A549 (cell line): Measurements from ENCODE around the gene SOX8. TPM values are rescaled to one million over a fixed set of nuclear protein-coding genes. Genes with fewer than 3 reads are reported as not detected.

Experiments used
- ATAC-seq, 2 experiments: fragments of 200-7000 bp in 1 of 2; fragments of >200 bp in 1 of 2; cut with Nextera tagmentation in 1 of 2; cut with Tn5 transposase in 1 of 2; 3 replicates each; pipeline versions ENCODE4 v1.8.0 to v1.9.1; 2018 to 2020; ENCODE audit warnings: mild to moderate bottlenecking in 1 of 2, moderate library complexity in 1 of 2
- CTCF ChIA-PET: fragments of 300-600 bp; sonication (Branson Sonifier 250); formaldehyde crosslinking; extraction: SDS; loops from one replicate; lab custom pipeline; 2021; ENCODE audit warnings: antibody characterized with exemption, inconsistent platforms; lab: Yijun Ruan, JAX
- POLR2A ChIA-PET: fragments of 350-600 bp; formaldehyde crosslinking; extraction: SDS; loops from one replicate; lab custom pipeline; 2021; ENCODE audit warnings: antibody characterized with exemption, inconsistent platforms; lab: Yijun Ruan, JAX
- DNase-seq, 2 experiments: peaks; one replicate each; pipeline versions ENCODE4 v3.0.0 to v3.0.0-alpha.2; 2011 to 2016; ENCODE audit warnings: low read depth in 1 of 2, low spot score in 1 of 2
- FAIRE-seq: peaks from 2 replicates; lab custom pipeline; 2011; peaks lifted over from hg19 to GRCh38; lab: Jason Lieb, UNC
- H3K27ac ChIP-seq, 2 experiments: fragments of >200 bp; sonication (Bioruptor Twin); formaldehyde crosslinking; 3 replicates each; pipeline ENCODE4 v1.5.1; 2016 to 2017
- H3K4me1 ChIP-seq: fragments of >200 bp; sonication (Bioruptor Twin); formaldehyde crosslinking; 3 replicates; pipeline ENCODE4 v1.6.1; 2016
- H3K4me2 ChIP-seq: fragments of >200 bp; sonication (Bioruptor Twin); formaldehyde crosslinking; 3 replicates; pipeline ENCODE4 v1.6.1; 2016
- H3K4me3 ChIP-seq: fragments of >200 bp; sonication (Bioruptor Twin); formaldehyde crosslinking; 3 replicates; pipeline ENCODE4 v1.5.1; 2016
- H3K9me3 ChIP-seq: fragments of >200 bp; sonication (Bioruptor Twin); formaldehyde crosslinking; 3 replicates; pipeline ENCODE4 v1.6.1; 2016
- ATOH8 ChIP-seq: fragments of 250-450 bp; sonication (Bioruptor Pico); IDR thresholded peaks from 2 replicates; pipeline ENCODE4 v1.5.0; 2020; ENCODE audit warnings: low read depth, mild to moderate bottlenecking, moderate library complexity
- BCL3 ChIP-seq: fragments of >200 bp; sonication (Bioruptor Twin); formaldehyde crosslinking; IDR thresholded peaks from 3 replicates; pipeline ENCODE4 v1.6.1; 2016
- CEBPB ChIP-seq, 2 experiments: fragments of >200 bp in 1 of 2; sonication (Bioruptor Twin) in 1 of 2; formaldehyde crosslinking in 1 of 2; IDR thresholded peaks; 2 replicates each; pipeline ENCODE4 v1.6.1; 2012 to 2016
- EP300 ChIP-seq, 2 experiments: fragments of >200 bp; sonication (Bioruptor Twin); formaldehyde crosslinking; IDR thresholded peaks; 2 replicates in 1 of 2; 3 replicates in 1 of 2; pipeline ENCODE4 v1.6.1; 2016 to 2017
- HES2 ChIP-seq: fragments of >200 bp; sonication (Bioruptor Twin); formaldehyde crosslinking; IDR thresholded peaks from 2 replicates; pipeline ENCODE4 v1.6.1; 2016
- HOXA7 ChIP-seq: fragments of 250-450 bp; sonication (Bioruptor Pico); IDR thresholded peaks from 2 replicates; pipeline ENCODE4 v1.5.0; 2020; ENCODE audit warnings: mild to moderate bottlenecking, moderate library complexity
- HOXB5 ChIP-seq: fragments of 250-450 bp; sonication (Bioruptor Pico); IDR thresholded peaks from 2 replicates; pipeline ENCODE4 v1.5.0; 2020; ENCODE audit warnings: mild to moderate bottlenecking, moderate library complexity
- MAZ ChIP-seq: fragments of 150-350 bp; IDR thresholded peaks from 2 replicates; pipeline ENCODE4 v1.6.1; 2014; ENCODE audit warnings: antibody characterized with exemption, low read depth, low read length, borderline replicate concordance
- MYC ChIP-seq: IDR thresholded peaks from 2 replicates; pipeline ENCODE4 v1.6.1; 2012; ENCODE audit warnings: mild to moderate bottlenecking, inconsistent platforms, low read length, improper control_type of control experiment, borderline replicate concordance
- NFE2L2 ChIP-seq: fragments of 150-350 bp; conservative IDR thresholded peaks from 2 replicates; pipeline ENCODE4 v1.6.1; 2014; ENCODE audit warnings: low read length
- NR3C1 ChIP-seq: fragments of >200 bp; sonication (Bioruptor Twin); formaldehyde crosslinking; IDR thresholded peaks from 3 replicates; pipeline ENCODE4 v1.6.1; 2017
- PHF8 ChIP-seq: fragments of 200-600 bp; sonication (generic); IDR thresholded peaks from 2 replicates; pipeline ENCODE4 v1.6.1; 2016; ENCODE audit warnings: low read depth, mild to moderate bottlenecking, antibody characterized with exemption, moderate library complexity, borderline replicate concordance
- POLR2A ChIP-seq: IDR thresholded peaks from 2 replicates; pipeline ENCODE4 v1.6.1; 2012; ENCODE audit warnings: mild to moderate bottlenecking, low read length
- RARB ChIP-seq: fragments of 250-450 bp; sonication (Bioruptor Pico); IDR thresholded peaks from 2 replicates; pipeline ENCODE4 v1.8.0; 2021; ENCODE audit warnings: mild to moderate bottlenecking, moderate library complexity
- RCOR1 ChIP-seq: fragments of 150-350 bp; IDR thresholded peaks from 2 replicates; pipeline ENCODE4 v1.6.1; 2014; ENCODE audit warnings: antibody characterized with exemption, low read length, low read depth
- RNF2 ChIP-seq: fragments of 200-600 bp; sonication (generic); IDR thresholded peaks from 2 replicates; pipeline ENCODE4 v1.6.1; 2016; ENCODE audit warnings: low read depth, mild to moderate bottlenecking, antibody characterized with exemption, moderate library complexity, borderline replicate concordance
- SMC3 ChIP-seq: fragments of >200 bp; sonication (Bioruptor Twin); formaldehyde crosslinking; IDR thresholded peaks from 3 replicates; pipeline ENCODE4 v1.6.1; 2018; ENCODE audit warnings: inconsistent platforms
- TFCP2L1 ChIP-seq: fragments of 250-450 bp; sonication (Bioruptor Pico); IDR thresholded peaks from 2 replicates; pipeline ENCODE4 v1.5.0; 2021; ENCODE audit warnings: mild to moderate bottlenecking
- TP53 ChIP-seq: fragments of 250-450 bp; sonication (Bioruptor Pico); IDR thresholded peaks from 2 replicates; pipeline ENCODE4 v1.5.0; 2021; ENCODE audit warnings: mild to moderate bottlenecking, moderate library complexity
- ZC3H11A ChIP-seq: fragments of 450-650 bp; IDR thresholded peaks from 2 replicates; pipeline ENCODE4 v1.6.1; 2014; ENCODE audit warnings: antibody characterized with exemption, mild to moderate bottlenecking
- ZNF302 ChIP-seq: fragments of 250-450 bp; sonication (Bioruptor Pico); IDR thresholded peaks from 2 replicates; pipeline ENCODE4 v1.9.0; 2021; ENCODE audit warnings: inconsistent platforms, mild to moderate bottlenecking, moderate library complexity
- WGBS: methylation state at CpG from one replicate; pipeline ENCODE4 v1.1.6; 2017; ENCODE audit errors: missing lambda C conversion rate; 5-methylcytosine and 5-hydroxymethylcytosine counted together
- polyA plus RNA-seq, 4 experiments: library from polyadenylated mRNA; depleted of rRNA in 3 of 4; stranded (reverse); fragments of >200 nt; fragmentation: RNase III in 1 of 4; extraction: RNeasy Plus Mini Kit Qiagen cat#74134 plus additional on column Dnase treatment in 1 of 4; gene quantifications; 2 replicates in 3 of 4; 3 replicates in 1 of 4; pipeline ENCODE4 v1.2.3, GENCODE V29; 2011 to 2017
- TF ChIP-seq, protein P1 (sequence below): fragments of 200-600 bp; sonication (generic); IDR thresholded peaks from 2 replicates; pipeline ENCODE4 v1.6.1; 2016; ENCODE audit warnings: antibody characterized with exemption, mild to moderate bottlenecking, moderate library complexity
- TF ChIP-seq, protein P2 (sequence below): fragments of 250-450 bp; sonication (Bioruptor Pico); IDR thresholded peaks from 2 replicates; pipeline ENCODE4 v1.5.0; 2021; ENCODE audit warnings: mild to moderate bottlenecking, moderate library complexity, borderline replicate concordance

SOX8 gene
- polyA plus RNA-seq, 2 of the 4 experiments (the other 2 are of a cell fraction), result 0.06 to 0.22 TPM

DNA sequence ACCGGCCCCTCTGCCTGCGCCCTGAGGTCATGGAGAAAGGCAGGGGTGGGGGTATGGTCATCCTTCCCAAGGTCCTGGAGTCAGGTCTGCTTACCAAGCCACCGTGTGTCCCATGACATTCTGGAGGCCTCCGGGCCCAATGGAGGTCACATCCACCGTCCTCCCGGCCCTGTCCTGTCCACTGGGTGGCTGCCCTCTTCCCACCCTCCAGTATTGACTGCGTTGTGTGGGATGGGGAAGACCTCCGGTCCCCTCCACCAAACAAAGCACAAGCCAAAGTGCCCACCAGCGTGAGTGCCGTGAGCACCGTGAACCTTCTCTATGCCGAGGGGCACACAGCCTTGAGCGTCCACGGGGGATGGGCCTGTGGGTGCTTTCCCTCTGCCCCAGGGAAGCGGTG lies 48.0 kb upstream of the SOX8 start:
- DNase-seq, result no peak
- ChIA-PET CTCF (no interaction called here), POLR2A (no interaction called here)
- no peak overlapping the region for H3K4me3 ChIP-seq
- no peak overlapping the region for H3K27ac ChIP-seq
- TF ChIP-seq HOXB5 (CRISPR knock-in tag) (no peak), PHF8 (no peak), SMC3 (no peak), RARB (CRISPR knock-in tag) (no peak), HES2 (no peak), CEBPB (IDR thresholded peaks at IDR 0.05) (no peak), RNF2 (no peak), ATOH8 (CRISPR knock-in tag) (no peak), EP300 (IDR thresholded peaks at IDR 0.05) (no peak), HOXA7 (no peak)
- TF ChIP-seq, protein P1, sequence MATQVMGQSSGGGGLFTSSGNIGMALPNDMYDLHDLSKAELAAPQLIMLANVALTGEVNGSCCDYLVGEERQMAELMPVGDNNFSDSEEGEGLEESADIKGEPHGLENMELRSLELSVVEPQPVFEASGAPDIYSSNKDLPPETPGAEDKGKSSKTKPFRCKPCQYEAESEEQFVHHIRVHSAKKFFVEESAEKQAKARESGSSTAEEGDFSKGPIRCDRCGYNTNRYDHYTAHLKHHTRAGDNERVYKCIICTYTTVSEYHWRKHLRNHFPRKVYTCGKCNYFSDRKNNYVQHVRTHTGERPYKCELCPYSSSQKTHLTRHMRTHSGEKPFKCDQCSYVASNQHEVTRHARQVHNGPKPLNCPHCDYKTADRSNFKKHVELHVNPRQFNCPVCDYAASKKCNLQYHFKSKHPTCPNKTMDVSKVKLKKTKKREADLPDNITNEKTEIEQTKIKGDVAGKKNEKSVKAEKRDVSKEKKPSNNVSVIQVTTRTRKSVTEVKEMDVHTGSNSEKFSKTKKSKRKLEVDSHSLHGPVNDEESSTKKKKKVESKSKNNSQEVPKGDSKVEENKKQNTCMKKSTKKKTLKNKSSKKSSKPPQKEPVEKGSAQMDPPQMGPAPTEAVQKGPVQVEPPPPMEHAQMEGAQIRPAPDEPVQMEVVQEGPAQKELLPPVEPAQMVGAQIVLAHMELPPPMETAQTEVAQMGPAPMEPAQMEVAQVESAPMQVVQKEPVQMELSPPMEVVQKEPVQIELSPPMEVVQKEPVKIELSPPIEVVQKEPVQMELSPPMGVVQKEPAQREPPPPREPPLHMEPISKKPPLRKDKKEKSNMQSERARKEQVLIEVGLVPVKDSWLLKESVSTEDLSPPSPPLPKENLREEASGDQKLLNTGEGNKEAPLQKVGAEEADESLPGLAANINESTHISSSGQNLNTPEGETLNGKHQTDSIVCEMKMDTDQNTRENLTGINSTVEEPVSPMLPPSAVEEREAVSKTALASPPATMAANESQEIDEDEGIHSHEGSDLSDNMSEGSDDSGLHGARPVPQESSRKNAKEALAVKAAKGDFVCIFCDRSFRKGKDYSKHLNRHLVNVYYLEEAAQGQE, result no peak
- TF ChIP-seq, protein P2, sequence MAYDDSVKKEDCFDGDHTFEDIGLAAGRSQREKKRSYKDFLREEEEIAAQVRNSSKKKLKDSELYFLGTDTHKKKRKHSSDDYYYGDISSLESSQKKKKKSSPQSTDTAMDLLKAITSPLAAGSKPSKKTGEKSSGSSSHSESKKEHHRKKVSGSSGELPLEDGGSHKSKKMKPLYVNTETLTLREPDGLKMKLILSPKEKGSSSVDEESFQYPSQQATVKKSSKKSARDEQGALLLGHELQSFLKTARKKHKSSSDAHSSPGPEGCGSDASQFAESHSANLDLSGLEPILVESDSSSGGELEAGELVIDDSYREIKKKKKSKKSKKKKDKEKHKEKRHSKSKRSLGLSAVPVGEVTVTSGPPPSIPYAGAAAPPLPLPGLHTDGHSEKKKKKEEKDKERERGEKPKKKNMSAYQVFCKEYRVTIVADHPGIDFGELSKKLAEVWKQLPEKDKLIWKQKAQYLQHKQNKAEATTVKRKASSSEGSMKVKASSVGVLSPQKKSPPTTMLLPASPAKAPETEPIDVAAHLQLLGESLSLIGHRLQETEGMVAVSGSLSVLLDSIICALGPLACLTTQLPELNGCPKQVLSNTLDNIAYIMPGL (CRISPR knock-in tag), result no peak
- 91% methylated on average over 15 of the region's 15 CpGs for WGBS
- ATAC-seq, result no peak
- H3K4me1 ChIP-seq, result no peaks in the 10 kb centered on the region
- no peak for FAIRE-seq
- no peak overlapping the region for H3K4me2 ChIP-seq
- no peaks in the 10 kb centered on the region for H3K9me3 ChIP-seq

- CTCF ChIA-PET, result no interaction called here
- no peak for ATAC-seq
- DNase-seq, result no peak
- Histone ChIP-seq H3K4me3 (no peak overlapping the region), H3K27ac (no peak overlapping the region), H3K9me3 (no peaks in the 10 kb centered on the region), H3K4me2 (no peak overlapping the region), H3K4me1 (no peaks in the 10 kb centered on the region)
- POLR2A ChIA-PET, result no interaction called here
- FAIRE-seq, result no peak
- WGBS, result 76% methylated on average over 10 of the region's 10 CpGs
- no peak for TF ChIP-seq MAZ
- TF ChIP-seq SMC3, result no peak
- no peak for TF ChIP-seq CEBPB (IDR thresholded peaks at IDR 0.05)
- TF ChIP-seq, protein P1, result no peak
- TF ChIP-seq ZC3H11A, result no peak
- no peak for TF ChIP-seq TP53
- TF ChIP-seq POLR2A, result no peak
- no peak for TF ChIP-seq ZNF302 (CRISPR knock-in tag)
- TF ChIP-seq HES2, result no peak
- TF ChIP-seq RCOR1, result no peak
- no peak for TF ChIP-seq NFE2L2
- no peak for TF ChIP-seq TFCP2L1 (CRISPR knock-in tag)
- TF ChIP-seq MYC, result no peak
- no peak for TF ChIP-seq BCL3
- TF ChIP-seq NR3C1, result no peak
- TF ChIP-seq, protein P2 (CRISPR knock-in tag), result no peak
These were observed 47.4 kb upstream of the SOX8 start for GRCh38 chr16:934178-934577.
